T-helper 1 cell treated with Interleukin-12 subunit alpha and Interleukin-12 subunit beta and Interleukin-4 antibody, amounts not matched to agents 30 μg/mL and 1 μg/mL, for 36 hours (primary cell): ENCODE results near the gene GAMT.
"Not testable (repeated sequence)": the region's sequence is repeated elsewhere in the genome, so short reads cannot be mapped to it uniquely, and the experiment has no call there.

ENCODE experiments used
- H3K27ac Mint-ChIP-seq: one replicate; pipeline ENCODE4 v1.8.0; 2021; ENCODE audit warnings: mild to moderate bottlenecking, mixed read lengths
- H3K27me3 Mint-ChIP-seq: one replicate; pipeline ENCODE4 v1.8.0; 2021; ENCODE audit warnings: low read depth, mixed read lengths
- H3K36me3 Mint-ChIP-seq: one replicate; pipeline ENCODE4 v1.8.0; 2021; ENCODE audit warnings: low read depth, mixed read lengths
- H3K4me1 Mint-ChIP-seq: one replicate; pipeline ENCODE4 v1.8.0; 2021; ENCODE audit warnings: low read depth, mixed read lengths
- H3K4me3 Mint-ChIP-seq: one replicate; pipeline ENCODE4 v1.8.0; 2021; ENCODE audit warnings: mild to moderate bottlenecking, moderate library complexity, mixed read lengths
- H3K9me3 Mint-ChIP-seq: one replicate; pipeline ENCODE4 v1.8.0; 2021; ENCODE audit warnings: mixed read lengths

GAMT gene

GRCh38 chr19:1401138-1401888 lies at the start of gene GAMT:
Gene GAMT (minus strand): TSS chr19:1401542. CDS start chr19:1401476, 66 bp downstream.
- peak within 1 kb of the TSS; percentile 40 for H3K4me3 Mint-ChIP-seq

GRCh38 chr19:1449467-1450442 lies 48.4 kb upstream of the GAMT start, which contains the start of gene APC2:
Gene APC2 (plus strand): TSS chr19:1450121. CDS start chr19:1453002, 2,881 bp downstream.
- H3K4me1 Mint-ChIP-seq, result peaks cover 2% of the 10 kb centered on the region
- H3K9me3 Mint-ChIP-seq, result no peaks in the 10 kb centered on the region
- no peaks in the 10 kb centered on the region for H3K36me3 Mint-ChIP-seq
- no peak within 1 kb of the TSS for H3K4me3 Mint-ChIP-seq
- no peak within 1 kb of the TSS for H3K27ac Mint-ChIP-seq
- H3K27me3 Mint-ChIP-seq, result peaks cover 53% of the 10 kb centered on the region

More at GRCh38 chr19:1401138-1401888, at the start of gene GAMT:
- H3K27ac Mint-ChIP-seq, result no peak within 1 kb of the TSS
- no peaks in the 10 kb centered on the region for H3K36me3 Mint-ChIP-seq
- H3K27me3 Mint-ChIP-seq, result peaks cover 5% of the 10 kb centered on the region
- peaks cover 3% of the 10 kb centered on the region for H3K4me1 Mint-ChIP-seq
- H3K9me3 Mint-ChIP-seq, result no peaks in the 10 kb centered on the region

GRCh38 chr19:1447944-1448343 lies 46.6 kb upstream of the GAMT start:
- Mint-ChIP-seq H3K4me3 (peak overlapping the region; percentile 11), H3K4me1 (peaks cover 2% of the 10 kb centered on the region), H3K36me3 (no peaks in the 10 kb centered on the region), H3K27me3 (peaks cover 42% of the 10 kb centered on the region), H3K9me3 (no peaks in the 10 kb centered on the region), H3K27ac (no peak overlapping the region)

GRCh38 chr19:1447504-1447903 lies 46.2 kb upstream of the GAMT start:
- Mint-ChIP-seq H3K4me1 (peaks cover 5% of the 10 kb centered on the region), H3K4me3 (peak overlapping the region; percentile 21), H3K27ac (no peak overlapping the region), H3K36me3 (peaks cover 3% of the 10 kb centered on the region), H3K27me3 (peaks cover 39% of the 10 kb centered on the region), H3K9me3 (no peaks in the 10 kb centered on the region)

- no peaks in the 10 kb centered on the region for H3K9me3 Mint-ChIP-seq
- H3K4me1 Mint-ChIP-seq, result peaks cover 7% of the 10 kb centered on the region
- H3K27me3 Mint-ChIP-seq, result peaks cover 37% of the 10 kb centered on the region
- peak overlapping the region; percentile 21 for H3K4me3 Mint-ChIP-seq
- H3K36me3 Mint-ChIP-seq, result peaks cover 6% of the 10 kb centered on the region
- H3K27ac Mint-ChIP-seq, result no peak overlapping the region
These were observed 45.6 kb upstream of the GAMT start for GRCh38 chr19:1446713-1447481.

- no peak overlapping the region for H3K4me3 Mint-ChIP-seq
- H3K4me1 Mint-ChIP-seq, result peaks cover 8% of the 10 kb centered on the region
- H3K9me3 Mint-ChIP-seq, result no peaks in the 10 kb centered on the region
- H3K27ac Mint-ChIP-seq, result no peak overlapping the region
- H3K36me3 Mint-ChIP-seq, result peaks cover 12% of the 10 kb centered on the region
- H3K27me3 Mint-ChIP-seq, result peaks cover 34% of the 10 kb centered on the region
These were observed 44.8 kb upstream of the GAMT start for GRCh38 chr19:1445932-1446712.

- Mint-ChIP-seq H3K4me1 (peaks cover 10% of the 10 kb centered on the region), H3K27ac (no peak overlapping the region), H3K4me3 (peak overlapping the region; percentile 50), H3K36me3 (peaks cover 20% of the 10 kb centered on the region), H3K9me3 (no peaks in the 10 kb centered on the region), H3K27me3 (peaks cover 26% of the 10 kb centered on the region)
These were observed 44.0 kb upstream of the GAMT start for GRCh38 chr19:1445185-1445931.

GRCh38 chr19:1441677-1442438 lies 40.5 kb upstream of the GAMT start:
- H3K36me3 Mint-ChIP-seq, result peaks cover 32% of the 10 kb centered on the region
- no peaks in the 10 kb centered on the region for H3K27me3 Mint-ChIP-seq
- H3K4me3 Mint-ChIP-seq, result no peak overlapping the region
- peaks cover 18% of the 10 kb centered on the region for H3K4me1 Mint-ChIP-seq
- no peaks in the 10 kb centered on the region for H3K9me3 Mint-ChIP-seq
- H3K27ac Mint-ChIP-seq, result no peak overlapping the region

- Mint-ChIP-seq H3K4me3 (peak overlapping the region; percentile 98), H3K27me3 (no peaks in the 10 kb centered on the region), H3K4me1 (peaks cover 18% of the 10 kb centered on the region), H3K36me3 (peaks cover 32% of the 10 kb centered on the region), H3K9me3 (no peaks in the 10 kb centered on the region), H3K27ac (no peak overlapping the region)
These were observed 39.7 kb upstream of the GAMT start for GRCh38 chr19:1441022-1441426.

GRCh38 chr19:1440418-1440801 lies 39.1 kb upstream of the GAMT start:
- Mint-ChIP-seq H3K9me3 (no peaks in the 10 kb centered on the region), H3K27me3 (no peaks in the 10 kb centered on the region), H3K4me1 (peaks cover 18% of the 10 kb centered on the region), H3K4me3 (peak overlapping the region; percentile 98), H3K36me3 (peaks cover 34% of the 10 kb centered on the region), H3K27ac (no peak overlapping the region)

- Mint-ChIP-seq H3K4me1 (peaks cover 18% of the 10 kb centered on the region), H3K4me3 (peak overlapping the region; percentile 98), H3K36me3 (peaks cover 37% of the 10 kb centered on the region), H3K27ac (peak overlapping the region; percentile 78)
- not testable (repeated sequence) for H3K9me3 Mint-ChIP-seq, H3K27me3 Mint-ChIP-seq
These were observed 38.4 kb upstream of the GAMT start for GRCh38 chr19:1439525-1440417.

GRCh38 chr19:1438933-1439354 lies 37.6 kb upstream of the GAMT start:
- peak overlapping the region; percentile 98 for H3K4me3 Mint-ChIP-seq
- H3K27me3 Mint-ChIP-seq, result no peaks in the 10 kb centered on the region
- H3K36me3 Mint-ChIP-seq, result peaks cover 37% of the 10 kb centered on the region
- H3K27ac Mint-ChIP-seq, result peak overlapping the region; percentile 78
- no peaks in the 10 kb centered on the region for H3K9me3 Mint-ChIP-seq
- H3K4me1 Mint-ChIP-seq, result peaks cover 18% of the 10 kb centered on the region
